Liver (tissue), 9 donors: ENCODE results near the gene PODN. TPM values are rescaled to one million over a fixed set of nuclear protein-coding genes. Genes with fewer than 3 reads are reported as not detected.

ENCODE experiments used
- DNase-seq: peaks from one replicate; pipeline ENCODE4 v3.0.0-alpha.2; 2017; ENCODE audit warnings: low spot score
- H3K27ac ChIP-seq, 2 donors: one replicate each; pipeline ENCODE4 v1.7.0; 2013; ENCODE audit warnings: inconsistent platforms in 2 of 2, low read length in 2 of 2, control low read depth in 1 of 2, low read depth in 1 of 2, mild to moderate bottlenecking in 1 of 2
- H3K27me3 ChIP-seq, 4 donors: one replicate each; pipeline versions ENCODE4 v1.6.1 to v1.7.0; 2013; ENCODE audit warnings: low read length in 3 of 4, inconsistent platforms in 1 of 4, mild to moderate bottlenecking in 1 of 4, moderate library complexity in 1 of 4; ENCODE audit not compliant: control insufficient read depth in 4 of 4, insufficient read depth in 4 of 4
- H3K36me3 ChIP-seq, 4 donors: one replicate each; pipeline versions ENCODE4 v1.6.1 to v1.7.0; 2013; ENCODE audit warnings: low read length in 3 of 4, mild to moderate bottlenecking in 3 of 4, low read depth in 1 of 4, moderate library complexity in 1 of 4; ENCODE audit not compliant: control insufficient read depth in 4 of 4, insufficient read depth in 3 of 4
- H3K4me1 ChIP-seq, 4 donors: one replicate each; pipeline versions ENCODE4 v1.6.1 to v1.7.0; 2013; ENCODE audit warnings: low read length in 3 of 4, mild to moderate bottlenecking in 3 of 4, moderate library complexity in 1 of 4; ENCODE audit not compliant: control insufficient read depth in 4 of 4, insufficient read depth in 4 of 4
- H3K4me3 ChIP-seq, 3 donors: one replicate each; pipeline versions ENCODE4 v1.6.1 to v1.7.0; 2013; ENCODE audit warnings: low read length in 3 of 3, control low read depth in 1 of 3, low read depth in 1 of 3, mild to moderate bottlenecking in 1 of 3
- H3K9ac ChIP-seq, 2 donors: one replicate each; pipeline ENCODE4 v1.7.0; 2013; ENCODE audit warnings: low read length in 2 of 2, mild to moderate bottlenecking in 2 of 2, moderate library complexity in 2 of 2, control low read depth in 1 of 2, low read depth in 1 of 2
- H3K9me3 ChIP-seq, 4 donors: one replicate each; pipeline versions ENCODE4 v1.6.1 to v1.7.0; 2013; ENCODE audit warnings: low read length in 3 of 4; ENCODE audit not compliant: control insufficient read depth in 4 of 4
- EGR1 ChIP-seq, 2 donors: IDR thresholded peaks; 2 replicates each; pipeline ENCODE4 v1.6.1; 2016 to 2018; ENCODE audit warnings: antibody characterized with exemption in 2 of 2, low read depth in 2 of 2
- GABPA ChIP-seq, 2 donors: IDR thresholded peaks in 1 of 2; conservative IDR thresholded peaks in 1 of 2; 2 replicates each; pipeline ENCODE4 v1.6.1; 2016; ENCODE audit warnings: antibody characterized with exemption in 2 of 2, mild to moderate bottlenecking in 1 of 2, moderate library complexity in 1 of 2
- HNF4A ChIP-seq, 2 donors: conservative IDR thresholded peaks; 2 replicates each; pipeline ENCODE4 v1.6.1; 2016; ENCODE audit warnings: antibody characterized with exemption in 2 of 2, mild to moderate bottlenecking in 2 of 2
- HNF4G ChIP-seq: IDR thresholded peaks from 2 replicates; pipeline ENCODE4 v1.6.1; 2016; ENCODE audit warnings: antibody characterized with exemption
- JUND ChIP-seq, 2 donors: IDR thresholded peaks; 2 replicates each; pipeline ENCODE4 v1.6.1; 2016; ENCODE audit warnings: antibody characterized with exemption in 2 of 2
- RAD21 ChIP-seq, 2 donors: IDR thresholded peaks; 2 replicates each; pipeline ENCODE4 v1.6.1; 2016; ENCODE audit warnings: antibody characterized with exemption in 2 of 2, mild to moderate bottlenecking in 2 of 2
- RXRA ChIP-seq, 2 donors: IDR thresholded peaks; 2 replicates each; pipeline ENCODE4 v1.6.1; 2017 to 2018; ENCODE audit warnings: antibody characterized with exemption in 2 of 2, mild to moderate bottlenecking in 1 of 2
- SP1 ChIP-seq: IDR thresholded peaks from 2 replicates; pipeline ENCODE4 v1.6.1; 2018; ENCODE audit warnings: antibody characterized with exemption, mild to moderate bottlenecking
- TAF1 ChIP-seq: conservative IDR thresholded peaks from 2 replicates; pipeline ENCODE4 v1.6.1; 2016; ENCODE audit warnings: antibody characterized with exemption, mild to moderate bottlenecking
- YY1 ChIP-seq: IDR thresholded peaks from 2 replicates; pipeline ENCODE4 v1.6.1; 2016; ENCODE audit warnings: antibody characterized with exemption, mild to moderate bottlenecking
- WGBS: extraction: QIAGEN DNeasy Blood & Tissue Kit; methylation state at CpG from one replicate; pipeline ENCODE4 v1.1.7; 2013; 5-methylcytosine and 5-hydroxymethylcytosine counted together
- polyA plus RNA-seq, 2 donors: library from polyadenylated mRNA; stranded (reverse) in 1 of 2; unstranded in 1 of 2; fragments of 200-250 nt in 1 of 2; fragments of >200 nt in 1 of 2; fragmentation: Nextera tagmentation in 1 of 2; extraction: Ambion mirVana in 1 of 2; gene quantifications; one replicate each; pipeline versions ENCODE4 v1.2.1 to v1.2.3, GENCODE V29; 2013 to 2015
- total RNA-seq, 2 donors: library from RNA; depleted of rRNA; stranded (reverse); fragments of >200 nt; gene quantifications; one replicate each; pipeline ENCODE4 v1.2.3, GENCODE V29; 2014
- TF ChIP-seq, protein P1 (sequence below): IDR thresholded peaks from 2 replicates; pipeline ENCODE4 v1.6.1; 2016; ENCODE audit warnings: antibody characterized with exemption, mild to moderate bottlenecking
- TF ChIP-seq, protein P2 (sequence below): IDR thresholded peaks from 2 replicates; pipeline ENCODE4 v1.6.1; 2016; ENCODE audit warnings: antibody characterized with exemption
- TF ChIP-seq, protein P3 (sequence below): fragments of 150-350 bp; IDR thresholded peaks from 2 replicates; pipeline ENCODE4 v1.5.1; 2017; ENCODE audit warnings: improper control_type of control experiment, low read depth, low read length; ENCODE audit not compliant: missing input control
- TF ChIP-seq, protein P4 (sequence below): IDR thresholded peaks from 2 replicates; pipeline ENCODE4 v1.6.1; 2016; ENCODE audit warnings: antibody characterized with exemption
- TF ChIP-seq, protein P5 (sequence below): IDR thresholded peaks from 2 replicates; pipeline ENCODE4 v1.6.1; 2016; ENCODE audit warnings: antibody characterized with exemption
- donor health status: healthy.
- donor health status: healthy.
- donor health status: healthy.
- donor health status: healthy.
- donor health status: healthy.

Gene PODN
- total and polyA plus RNA-seq, 4 donors: 1.9 to 10.8 (median 6.3) TPM

DNA sequence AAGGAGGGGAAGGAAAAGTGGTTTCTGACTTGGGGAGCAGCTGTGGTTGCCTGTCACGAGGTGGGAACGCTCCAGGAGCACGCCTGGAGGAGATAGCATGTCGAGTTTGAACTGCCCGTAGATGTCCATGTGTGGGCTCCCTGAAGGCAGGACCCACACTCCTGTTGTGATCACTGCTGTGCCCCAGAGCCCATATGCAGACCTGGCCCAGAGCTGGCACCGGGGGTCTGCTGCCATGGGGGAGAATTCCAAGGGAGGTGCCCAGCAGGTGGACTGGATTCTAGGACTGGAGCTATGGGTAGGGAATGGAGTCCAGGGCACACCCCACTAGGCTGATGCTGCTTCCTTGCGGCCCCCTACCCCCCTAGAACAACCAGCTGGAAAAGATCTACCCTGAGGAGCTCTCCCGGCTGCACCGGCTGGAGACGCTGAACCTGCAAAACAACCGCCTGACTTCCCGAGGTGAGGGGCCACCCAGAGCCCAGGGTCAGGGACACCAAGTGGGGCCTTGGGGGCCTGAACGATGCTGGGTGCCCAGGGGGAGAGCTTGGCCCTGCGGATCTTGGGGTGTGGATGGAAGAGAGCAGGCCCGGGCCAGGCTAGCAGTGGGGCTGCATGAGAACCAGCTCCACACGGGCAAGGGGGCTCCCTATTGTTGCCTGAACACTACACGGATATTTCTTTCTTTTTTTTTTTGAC is 9.3 kb downstream of the PODN start:
- Histone ChIP-seq H3K4me1 (no peaks in the 10 kb centered on the region), H3K4me3 (no peak overlapping the region), H3K9ac (no peak overlapping the region), H3K9me3 (no peaks in the 10 kb centered on the region), H3K27me3 (no peaks in the 10 kb centered on the region), H3K36me3 (no peaks in the 10 kb centered on the region), H3K27ac (no peak overlapping the region)
- DNase-seq: no peak
- TF ChIP-seq EGR1 (IDR thresholded peaks at IDR 0.05; ENCODE audit: low read depth in 2 of 2) (no peak), YY1 (no peak), RXRA (IDR thresholded peaks at IDR 0.05) (no peak), GABPA (IDR thresholded peaks at IDR 0.05 in 1 of 2, conservative IDR thresholded peaks at IDR 0.05 in 1 of 2) (no peak), JUND (IDR thresholded peaks at IDR 0.05) (no peak), HNF4G (no peak), HNF4A (conservative IDR thresholded peaks at IDR 0.05) (no peak), SP1 (no peak), RAD21 (IDR thresholded peaks at IDR 0.05) (no peak), TAF1 (no peak)
- TF ChIP-seq, protein P1, sequence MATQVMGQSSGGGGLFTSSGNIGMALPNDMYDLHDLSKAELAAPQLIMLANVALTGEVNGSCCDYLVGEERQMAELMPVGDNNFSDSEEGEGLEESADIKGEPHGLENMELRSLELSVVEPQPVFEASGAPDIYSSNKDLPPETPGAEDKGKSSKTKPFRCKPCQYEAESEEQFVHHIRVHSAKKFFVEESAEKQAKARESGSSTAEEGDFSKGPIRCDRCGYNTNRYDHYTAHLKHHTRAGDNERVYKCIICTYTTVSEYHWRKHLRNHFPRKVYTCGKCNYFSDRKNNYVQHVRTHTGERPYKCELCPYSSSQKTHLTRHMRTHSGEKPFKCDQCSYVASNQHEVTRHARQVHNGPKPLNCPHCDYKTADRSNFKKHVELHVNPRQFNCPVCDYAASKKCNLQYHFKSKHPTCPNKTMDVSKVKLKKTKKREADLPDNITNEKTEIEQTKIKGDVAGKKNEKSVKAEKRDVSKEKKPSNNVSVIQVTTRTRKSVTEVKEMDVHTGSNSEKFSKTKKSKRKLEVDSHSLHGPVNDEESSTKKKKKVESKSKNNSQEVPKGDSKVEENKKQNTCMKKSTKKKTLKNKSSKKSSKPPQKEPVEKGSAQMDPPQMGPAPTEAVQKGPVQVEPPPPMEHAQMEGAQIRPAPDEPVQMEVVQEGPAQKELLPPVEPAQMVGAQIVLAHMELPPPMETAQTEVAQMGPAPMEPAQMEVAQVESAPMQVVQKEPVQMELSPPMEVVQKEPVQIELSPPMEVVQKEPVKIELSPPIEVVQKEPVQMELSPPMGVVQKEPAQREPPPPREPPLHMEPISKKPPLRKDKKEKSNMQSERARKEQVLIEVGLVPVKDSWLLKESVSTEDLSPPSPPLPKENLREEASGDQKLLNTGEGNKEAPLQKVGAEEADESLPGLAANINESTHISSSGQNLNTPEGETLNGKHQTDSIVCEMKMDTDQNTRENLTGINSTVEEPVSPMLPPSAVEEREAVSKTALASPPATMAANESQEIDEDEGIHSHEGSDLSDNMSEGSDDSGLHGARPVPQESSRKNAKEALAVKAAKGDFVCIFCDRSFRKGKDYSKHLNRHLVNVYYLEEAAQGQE: no peak
- TF ChIP-seq, protein P2, sequence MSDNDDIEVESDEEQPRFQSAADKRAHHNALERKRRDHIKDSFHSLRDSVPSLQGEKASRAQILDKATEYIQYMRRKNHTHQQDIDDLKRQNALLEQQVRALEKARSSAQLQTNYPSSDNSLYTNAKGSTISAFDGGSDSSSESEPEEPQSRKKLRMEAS: no peak
- TF ChIP-seq, protein P3, sequence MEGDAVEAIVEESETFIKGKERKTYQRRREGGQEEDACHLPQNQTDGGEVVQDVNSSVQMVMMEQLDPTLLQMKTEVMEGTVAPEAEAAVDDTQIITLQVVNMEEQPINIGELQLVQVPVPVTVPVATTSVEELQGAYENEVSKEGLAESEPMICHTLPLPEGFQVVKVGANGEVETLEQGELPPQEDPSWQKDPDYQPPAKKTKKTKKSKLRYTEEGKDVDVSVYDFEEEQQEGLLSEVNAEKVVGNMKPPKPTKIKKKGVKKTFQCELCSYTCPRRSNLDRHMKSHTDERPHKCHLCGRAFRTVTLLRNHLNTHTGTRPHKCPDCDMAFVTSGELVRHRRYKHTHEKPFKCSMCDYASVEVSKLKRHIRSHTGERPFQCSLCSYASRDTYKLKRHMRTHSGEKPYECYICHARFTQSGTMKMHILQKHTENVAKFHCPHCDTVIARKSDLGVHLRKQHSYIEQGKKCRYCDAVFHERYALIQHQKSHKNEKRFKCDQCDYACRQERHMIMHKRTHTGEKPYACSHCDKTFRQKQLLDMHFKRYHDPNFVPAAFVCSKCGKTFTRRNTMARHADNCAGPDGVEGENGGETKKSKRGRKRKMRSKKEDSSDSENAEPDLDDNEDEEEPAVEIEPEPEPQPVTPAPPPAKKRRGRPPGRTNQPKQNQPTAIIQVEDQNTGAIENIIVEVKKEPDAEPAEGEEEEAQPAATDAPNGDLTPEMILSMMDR: no peak
- TF ChIP-seq, protein P4, sequence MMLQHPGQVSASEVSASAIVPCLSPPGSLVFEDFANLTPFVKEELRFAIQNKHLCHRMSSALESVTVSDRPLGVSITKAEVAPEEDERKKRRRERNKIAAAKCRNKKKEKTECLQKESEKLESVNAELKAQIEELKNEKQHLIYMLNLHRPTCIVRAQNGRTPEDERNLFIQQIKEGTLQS: no peak
- TF ChIP-seq, protein P5, sequence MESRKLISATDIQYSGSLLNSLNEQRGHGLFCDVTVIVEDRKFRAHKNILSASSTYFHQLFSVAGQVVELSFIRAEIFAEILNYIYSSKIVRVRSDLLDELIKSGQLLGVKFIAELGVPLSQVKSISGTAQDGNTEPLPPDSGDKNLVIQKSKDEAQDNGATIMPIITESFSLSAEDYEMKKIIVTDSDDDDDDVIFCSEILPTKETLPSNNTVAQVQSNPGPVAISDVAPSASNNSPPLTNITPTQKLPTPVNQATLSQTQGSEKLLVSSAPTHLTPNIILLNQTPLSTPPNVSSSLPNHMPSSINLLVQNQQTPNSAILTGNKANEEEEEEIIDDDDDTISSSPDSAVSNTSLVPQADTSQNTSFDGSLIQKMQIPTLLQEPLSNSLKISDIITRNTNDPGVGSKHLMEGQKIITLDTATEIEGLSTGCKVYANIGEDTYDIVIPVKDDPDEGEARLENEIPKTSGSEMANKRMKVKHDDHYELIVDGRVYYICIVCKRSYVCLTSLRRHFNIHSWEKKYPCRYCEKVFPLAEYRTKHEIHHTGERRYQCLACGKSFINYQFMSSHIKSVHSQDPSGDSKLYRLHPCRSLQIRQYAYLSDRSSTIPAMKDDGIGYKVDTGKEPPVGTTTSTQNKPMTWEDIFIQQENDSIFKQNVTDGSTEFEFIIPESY: no peak
- 89% methylated on average over 17 of the region's 17 CpGs for WGBS
